Activated CD4-positive, alpha-beta T cell treated with anti-CD3 and anti-CD28 coated beads, Interleukin-10, Interleukin-2, amounts not matched to agents 100 ng/mL and 50 ng/mL, durations not matched to agents 16 hours and 8 hours (primary cell): ENCODE results near the gene LRRC40.
"Not testable (repeated sequence)": the region's sequence is repeated elsewhere in the genome, so short reads cannot be mapped to it uniquely, and the experiment has no call there.

Experiments used
- DNase-seq: peaks from one replicate; pipeline ENCODE4 v3.0.0-alpha.2; 2020

LRRC40 gene

GRCh38 chr1:70200065-70200464, 5.3 kb downstream of the LRRC40 start:
- DNase-seq, result no peak

- DNase-seq, result no peak
These were observed 9.0 kb downstream of the LRRC40 start for GRCh38 chr1:70196333-70196732.

- DNase-seq, result no peak
These were observed 10.0 kb downstream of the LRRC40 start for GRCh38 chr1:70195342-70195741.

- DNase-seq, result no peak
These were observed 10.8 kb downstream of the LRRC40 start for GRCh38 chr1:70194601-70195000.

GRCh38 chr1:70192446-70192845, 12.9 kb downstream of the LRRC40 start:
- not testable (repeated sequence) for DNase-seq

GRCh38 chr1:70190180-70190579, 15.2 kb downstream of the LRRC40 start:
- DNase-seq, result no peak

GRCh38 chr1:70188522-70188921, 16.9 kb downstream of the LRRC40 start:
- DNase-seq, result no peak

- not testable (repeated sequence) for DNase-seq
These were observed 20.2 kb downstream of the LRRC40 start for GRCh38 chr1:70185181-70185580.

- peak; percentile 8 for DNase-seq
These were observed 33.9 kb downstream of the LRRC40 start for GRCh38 chr1:70171512-70171911.

- peak; percentile 56 for DNase-seq
These were observed 36.1 kb downstream of the LRRC40 start for GRCh38 chr1:70169018-70169839.

GRCh38 chr1:70168283-70168682, 37.1 kb downstream of the LRRC40 start:
- no peak for DNase-seq

- no peak for DNase-seq
These were observed 41.0 kb downstream of the LRRC40 start for GRCh38 chr1:70164350-70164749.

- no peak for DNase-seq
These were observed 48.8 kb downstream of the LRRC40 start for GRCh38 chr1:70156529-70157120.

GRCh38 chr1:70153739-70154138, 51.6 kb downstream of the LRRC40 start:
- DNase-seq, result no peak

GRCh38 chr1:70150444-70150843, 54.9 kb downstream of the LRRC40 start:
- DNase-seq, result no peak

- DNase-seq, result no peak
These were observed 58.9 kb downstream of the LRRC40 start for GRCh38 chr1:70146488-70146887.

- DNase-seq, result no peak
These were observed 62.2 kb downstream of the LRRC40 start for GRCh38 chr1:70143048-70143659.

GRCh38 chr1:70142075-70142474, 63.3 kb downstream of the LRRC40 start:
- DNase-seq, result no peak

- no peak for DNase-seq
These were observed 64.5 kb downstream of the LRRC40 start for GRCh38 chr1:70140894-70141293.

- DNase-seq, result no peak
These were observed 65.0 kb downstream of the LRRC40 start for GRCh38 chr1:70140343-70140742.

- no peak for DNase-seq
These were observed 71.2 kb downstream of the LRRC40 start for GRCh38 chr1:70134148-70134547.

- no peak for DNase-seq
These were observed 88.3 kb downstream of the LRRC40 start for GRCh38 chr1:70117046-70117445.

GRCh38 chr1:70115315-70115714, 90.1 kb downstream of the LRRC40 start:
- no peak for DNase-seq

- no peak for DNase-seq
These were observed 92.5 kb downstream of the LRRC40 start for GRCh38 chr1:70112838-70113237.
